Glomerular visceral epithelial cell (primary cell): Measurements from ENCODE around the gene PPP1R18.
"Not testable (repeated sequence)": the region's sequence is repeated elsewhere in the genome, so short reads cannot be mapped to it uniquely, and the experiment has no call there.

Experiments used
- DNase-seq: peaks from one replicate; pipeline ENCODE4 v3.0.0-alpha.2; 2016; ENCODE audit errors: extremely low spot score

PPP1R18 gene

GRCh38 chr6:30719791-30720737 is 33.6 kb upstream of the PPP1R18 start, which contains the start of gene TUBB:
Gene TUBB (plus strand): TSS chr6:30720352. CDS start chr6:30720507, 155 bp downstream.
- peak; percentile 98 for DNase-seq

- DNase-seq, result no peak
These were observed 32.9 kb upstream of the PPP1R18 start for GRCh38 chr6:30719356-30719755.

GRCh38 chr6:30717845-30718720 is 31.6 kb upstream of the PPP1R18 start:
- DNase-seq, result not testable (repeated sequence)

- peak; percentile 100 for DNase-seq
These were observed 30.8 kb upstream of the PPP1R18 start, which contains the start of gene MDC1 for GRCh38 chr6:30717129-30717844. Gene MDC1 (minus strand): TSS chr6:30717281. CDS start chr6:30715175, 2,106 bp downstream.

GRCh38 chr6:30716879-30717128 is 30.4 kb upstream of the PPP1R18 start:
- DNase-seq, result no peak

- DNase-seq, result no peak
These were observed 27.8 kb upstream of the PPP1R18 start for GRCh38 chr6:30714263-30714662.

- no peak for DNase-seq
These were observed 26.0 kb upstream of the PPP1R18 start for GRCh38 chr6:30712441-30712945.

GRCh38 chr6:30711758-30712380 is 25.4 kb upstream of the PPP1R18 start:
- DNase-seq, result no peak

- peak; percentile 29 for DNase-seq
These were observed 22.8 kb upstream of the PPP1R18 start for GRCh38 chr6:30709101-30709868.

- DNase-seq, result no peak
These were observed 20.9 kb upstream of the PPP1R18 start for GRCh38 chr6:30707281-30707850.

- no peak for DNase-seq
These were observed 19.2 kb upstream of the PPP1R18 start for GRCh38 chr6:30705620-30706019.

GRCh38 chr6:30703821-30704220 is 17.4 kb upstream of the PPP1R18 start:
- DNase-seq, result no peak

GRCh38 chr6:30703011-30703410 is 16.6 kb upstream of the PPP1R18 start:
- no peak for DNase-seq

GRCh38 chr6:30700340-30700739 is 13.9 kb upstream of the PPP1R18 start:
- DNase-seq, result no peak

- no peak for DNase-seq
These were observed 10.0 kb upstream of the PPP1R18 start for GRCh38 chr6:30696432-30696831.

GRCh38 chr6:30691208-30691847 is 4.9 kb upstream of the PPP1R18 start:
- DNase-seq, result no peak

- peak; percentile 91 for DNase-seq
These were observed 4.2 kb upstream of the PPP1R18 start, which contains the start of gene NRM for GRCh38 chr6:30690403-30691207. Gene NRM (minus strand): TSS chr6:30690984. CDS start chr6:30690974, 10 bp downstream.

- no peak for DNase-seq
These were observed 3.5 kb upstream of the PPP1R18 start for GRCh38 chr6:30689985-30690384.
